H9 (cell line): ENCODE measurements around the gene ST3GAL6. TPM values are rescaled to one million over a fixed set of nuclear protein-coding genes. Genes with fewer than 3 reads are reported as not detected.

Experiments used
- DNase-seq: peaks from one replicate; pipeline ENCODE4 v3.0.0-alpha.2; 2017
- H2AFZ ChIP-seq: one replicate; pipeline ENCODE4 v1.6.1; 2013; ENCODE audit warnings: mild to moderate bottlenecking, low read length, control low read depth, moderate library complexity
- H2AK5ac ChIP-seq: 2 replicates; pipeline ENCODE4 v1.6.1; 2013; ENCODE audit warnings: low read length, control low read depth, mixed read lengths; ENCODE audit not compliant: insufficient read length
- H2BK120ac ChIP-seq: one replicate; pipeline ENCODE4 v1.6.1; 2013; ENCODE audit warnings: low read depth, mild to moderate bottlenecking, low read length, control low read depth, inconsistent platforms; ENCODE audit not compliant: poor library complexity, severe bottlenecking
- H2BK12ac ChIP-seq: 2 replicates; pipeline ENCODE4 v1.6.1; 2013; ENCODE audit warnings: low read length, control low read depth, mixed read lengths, low read depth; ENCODE audit not compliant: insufficient read length
- H2BK15ac ChIP-seq: 2 replicates; pipeline ENCODE4 v1.6.1; 2013; ENCODE audit warnings: low read depth, low read length, control low read depth
- H2BK20ac ChIP-seq: one replicate; pipeline ENCODE4 v1.6.1; 2013; ENCODE audit warnings: low read depth, mild to moderate bottlenecking, low read length, control low read depth, inconsistent platforms; ENCODE audit not compliant: poor library complexity, severe bottlenecking
- H2BK5ac ChIP-seq: 2 replicates; pipeline ENCODE4 v1.6.1; 2013; ENCODE audit warnings: low read length, control low read depth, mixed read lengths; ENCODE audit not compliant: insufficient read length
- H3K14ac ChIP-seq: 2 replicates; pipeline ENCODE4 v1.6.1; 2013; ENCODE audit warnings: low read length, control low read depth; ENCODE audit not compliant: insufficient read depth
- H3K18ac ChIP-seq: 2 replicates; pipeline ENCODE4 v1.6.1; 2013; ENCODE audit warnings: low read depth, mild to moderate bottlenecking, mixed read lengths, low read length, control low read depth; ENCODE audit not compliant: insufficient read length
- H3K23ac ChIP-seq: 2 replicates; pipeline ENCODE4 v1.6.1; 2013; ENCODE audit warnings: low read length, control low read depth, mixed read lengths, low read depth; ENCODE audit not compliant: insufficient read length
- H3K23me2 ChIP-seq: 2 replicates; pipeline ENCODE4 v1.6.1; 2013; ENCODE audit warnings: low read depth, mild to moderate bottlenecking, mixed read lengths, low read length, control low read depth; ENCODE audit not compliant: insufficient read length, poor library complexity, severe bottlenecking
- H3K27ac ChIP-seq: 2 replicates; pipeline ENCODE4 v1.5.1; 2013; ENCODE audit warnings: low read length, control low read depth, mixed read lengths, low read depth; ENCODE audit not compliant: insufficient read length
- H3K27me3 ChIP-seq: 2 replicates; pipeline ENCODE4 v1.6.1; 2013; ENCODE audit warnings: low read length, control low read depth, inconsistent platforms; ENCODE audit not compliant: insufficient read depth
- H3K4ac ChIP-seq: 2 replicates; pipeline ENCODE4 v1.6.1; 2013; ENCODE audit warnings: low read depth, mild to moderate bottlenecking, control low read depth, inconsistent platforms, low read length, moderate library complexity
- H3K4me1 ChIP-seq: 2 replicates; pipeline ENCODE4 v1.6.1; 2013; ENCODE audit warnings: low read length, control low read depth, inconsistent platforms; ENCODE audit not compliant: insufficient read depth
- H3K4me2 ChIP-seq: 2 replicates; pipeline ENCODE4 v1.6.1; 2013; ENCODE audit warnings: low read length, control low read depth, mixed read lengths; ENCODE audit not compliant: insufficient read length, insufficient read depth
- H3K56ac ChIP-seq: 2 replicates; pipeline ENCODE4 v1.6.1; 2013; ENCODE audit warnings: low read depth, mild to moderate bottlenecking, mixed read lengths, low read length, control low read depth; ENCODE audit not compliant: insufficient read length
- H3K79me1 ChIP-seq: 2 replicates; pipeline ENCODE4 v1.6.1; 2013; ENCODE audit warnings: low read depth, mild to moderate bottlenecking, moderate library complexity, low read length, control low read depth, inconsistent platforms; ENCODE audit not compliant: insufficient read depth, poor library complexity, severe bottlenecking
- H3K79me2 ChIP-seq: 2 replicates; pipeline ENCODE4 v1.6.1; 2013; ENCODE audit warnings: low read length, control low read depth, inconsistent platforms; ENCODE audit not compliant: insufficient read depth
- H3K9ac ChIP-seq: 2 replicates; pipeline ENCODE4 v1.6.1; 2013; ENCODE audit warnings: low read length, control low read depth, mixed read lengths; ENCODE audit not compliant: insufficient read length; ENCODE audit errors: extremely low read depth
- H3K9me3 ChIP-seq: one replicate; pipeline ENCODE4 v1.6.1; 2013; ENCODE audit warnings: low read depth, low read length, inconsistent platforms; ENCODE audit not compliant: control insufficient read depth
- H3T11ph ChIP-seq: one replicate; pipeline ENCODE4 v1.6.1; 2013; ENCODE audit warnings: mild to moderate bottlenecking, low read length, control low read depth, inconsistent platforms
- H4K20me1 ChIP-seq: one replicate; pipeline ENCODE4 v1.6.1; 2013; ENCODE audit not compliant: control insufficient read depth, insufficient read length, insufficient read depth
- H4K5ac ChIP-seq: 2 replicates; pipeline ENCODE4 v1.6.1; 2013; ENCODE audit warnings: low read depth, mild to moderate bottlenecking, mixed read lengths, low read length, control low read depth; ENCODE audit not compliant: insufficient read length
- H4K8ac ChIP-seq: replicated peaks from 2 replicates; pipeline ENCODE4 v1.6.1; 2013; ENCODE audit warnings: low read length, control low read depth, mixed read lengths, low read depth; ENCODE audit not compliant: insufficient read length
- H4K91ac ChIP-seq: 2 replicates; pipeline ENCODE4 v1.6.1; 2013; ENCODE audit warnings: low read depth, mild to moderate bottlenecking, moderate library complexity, mixed read lengths, low read length, control low read depth; ENCODE audit not compliant: insufficient read length
- H3K27ac Mint-ChIP-seq, 3 experiments: 2 replicates in 2 of 3; 3 replicates in 1 of 3; pipeline ENCODE4 v1.8.0; 2020 to 2021; ENCODE audit warnings: mixed read lengths in 3 of 3, mild to moderate bottlenecking in 1 of 3, moderate library complexity in 1 of 3
- H3K27me3 Mint-ChIP-seq: 2 replicates; pipeline ENCODE4 v1.8.0; 2021; ENCODE audit warnings: low read depth, mild to moderate bottlenecking, moderate library complexity, mixed read lengths
- H3K36me3 Mint-ChIP-seq, 3 experiments: 2 replicates in 2 of 3; 3 replicates in 1 of 3; pipeline ENCODE4 v1.8.0; 2020 to 2021; ENCODE audit warnings: low read depth in 3 of 3, mixed read lengths in 3 of 3; ENCODE audit not compliant: insufficient read depth in 1 of 3
- H3K4me1 Mint-ChIP-seq, 2 experiments: 2 replicates each; pipeline ENCODE4 v1.8.0; 2020; ENCODE audit warnings: mixed read lengths in 2 of 2
- H3K4me3 Mint-ChIP-seq, 2 experiments: 2 replicates in 1 of 2; 3 replicates in 1 of 2; pipeline ENCODE4 v1.8.0; 2020 to 2021; ENCODE audit warnings: mild to moderate bottlenecking in 2 of 2, mixed read lengths in 2 of 2, moderate library complexity in 1 of 2
- H3K9me3 Mint-ChIP-seq, 2 experiments: 2 replicates in 1 of 2; 3 replicates in 1 of 2; pipeline ENCODE4 v1.8.0; 2020; ENCODE audit warnings: mild to moderate bottlenecking in 2 of 2, mixed read lengths in 2 of 2, moderate library complexity in 1 of 2
- WGBS: extraction: QIAGEN DNeasy Blood & Tissue Kit; methylation state at CpG from one replicate; pipeline ENCODE4 v1.1.7; 2013; ENCODE audit warnings: missing lambda C conversion rate, low lambda C conversion rate, mixed read lengths; ENCODE audit not compliant: insufficient read length; ENCODE audit errors: extremely low coverage; 5-methylcytosine and 5-hydroxymethylcytosine counted together
- total RNA-seq: library from RNA; stranded (reverse); gene quantifications from 2 replicates; pipeline ENCODE4 v1.2.1, GENCODE V29; 2021
- TF ChIP-seq, protein P1 (sequence below): fragments of 200-600 bp; sonication (generic); conservative IDR thresholded peaks from 3 replicates; pipeline ENCODE4 v1.8.0; 2021; ENCODE audit warnings: antibody characterized with exemption, mild to moderate bottlenecking

Gene ST3GAL6
- total RNA-seq, 1 experiment from 2014 or later, result 6.4 TPM

DNA sequence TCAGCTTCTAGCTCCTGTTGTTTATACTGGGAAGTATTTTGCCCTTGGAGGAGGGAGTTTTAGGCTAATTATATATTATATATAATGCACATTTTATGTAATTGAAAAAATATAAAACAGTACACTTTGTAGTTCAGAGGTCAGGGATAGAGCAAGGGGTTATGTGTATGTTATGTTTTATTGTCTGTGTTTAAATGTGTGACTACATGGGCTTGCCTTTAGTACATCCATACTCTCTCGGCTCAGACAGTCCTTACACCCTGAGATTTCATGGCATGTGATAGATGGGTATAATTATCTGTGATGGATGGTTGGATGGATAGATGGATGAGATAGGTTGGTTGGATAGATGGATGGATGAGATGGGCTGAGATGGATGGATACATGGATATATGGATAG is 17.4 kb upstream of the ST3GAL6 start:
- H4K8ac ChIP-seq, result no peak overlapping the region
- H2BK120ac ChIP-seq, result no peak overlapping the region
- TF ChIP-seq, protein P1, sequence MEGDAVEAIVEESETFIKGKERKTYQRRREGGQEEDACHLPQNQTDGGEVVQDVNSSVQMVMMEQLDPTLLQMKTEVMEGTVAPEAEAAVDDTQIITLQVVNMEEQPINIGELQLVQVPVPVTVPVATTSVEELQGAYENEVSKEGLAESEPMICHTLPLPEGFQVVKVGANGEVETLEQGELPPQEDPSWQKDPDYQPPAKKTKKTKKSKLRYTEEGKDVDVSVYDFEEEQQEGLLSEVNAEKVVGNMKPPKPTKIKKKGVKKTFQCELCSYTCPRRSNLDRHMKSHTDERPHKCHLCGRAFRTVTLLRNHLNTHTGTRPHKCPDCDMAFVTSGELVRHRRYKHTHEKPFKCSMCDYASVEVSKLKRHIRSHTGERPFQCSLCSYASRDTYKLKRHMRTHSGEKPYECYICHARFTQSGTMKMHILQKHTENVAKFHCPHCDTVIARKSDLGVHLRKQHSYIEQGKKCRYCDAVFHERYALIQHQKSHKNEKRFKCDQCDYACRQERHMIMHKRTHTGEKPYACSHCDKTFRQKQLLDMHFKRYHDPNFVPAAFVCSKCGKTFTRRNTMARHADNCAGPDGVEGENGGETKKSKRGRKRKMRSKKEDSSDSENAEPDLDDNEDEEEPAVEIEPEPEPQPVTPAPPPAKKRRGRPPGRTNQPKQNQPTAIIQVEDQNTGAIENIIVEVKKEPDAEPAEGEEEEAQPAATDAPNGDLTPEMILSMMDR, result no peak
- no peak overlapping the region for H3K27ac ChIP-seq
- H3K9me3 Mint-ChIP-seq, result no peaks in the 10 kb centered on the region
- no peaks in the 10 kb centered on the region for H3K4me1 ChIP-seq
- no peak overlapping the region for H3K9ac ChIP-seq
- H2BK20ac ChIP-seq, result no peak overlapping the region
- H3K4me3 Mint-ChIP-seq, result no peak overlapping the region
- H2BK15ac ChIP-seq, result no peak overlapping the region
- no CpG with 5 or more reads among the region's 1 CpG for WGBS
- no peaks in the 10 kb centered on the region for H3K79me1 ChIP-seq
- H4K91ac ChIP-seq, result no peak overlapping the region
- no peak overlapping the region for H3K14ac ChIP-seq
- no peaks in the 10 kb centered on the region for H3K23me2 ChIP-seq
- H3K4me2 ChIP-seq, result no peak overlapping the region
- no peak overlapping the region for H3K23ac ChIP-seq
- H3K56ac ChIP-seq, result no peak overlapping the region
- H3K9me3 ChIP-seq, result no peaks in the 10 kb centered on the region
- no peaks in the 10 kb centered on the region for H3K79me2 ChIP-seq
- no peak overlapping the region for H4K5ac ChIP-seq
- H3K27me3 ChIP-seq, result no peaks in the 10 kb centered on the region
- peaks cover 3 to 5% of the 10 kb centered on the region in 2 experiments; a peak in 2 of 4 replicates for H3K4me1 Mint-ChIP-seq
- H3K27me3 Mint-ChIP-seq, result no peaks in the 10 kb centered on the region
- no peaks in the 10 kb centered on the region for H3K36me3 Mint-ChIP-seq
- no peak overlapping the region for H2AFZ ChIP-seq
- H3K4ac ChIP-seq, result no peak overlapping the region
- no peaks in the 10 kb centered on the region for H4K20me1 ChIP-seq
- no peak overlapping the region for H2BK5ac ChIP-seq
- H3T11ph ChIP-seq, result no peak overlapping the region
- peak overlapping the region in 1 of 3 experiments; percentile 6; a peak in 2 of 7 replicates for H3K27ac Mint-ChIP-seq
- no peak overlapping the region for H3K18ac ChIP-seq
- no peak for DNase-seq
- H2BK12ac ChIP-seq, result no peak overlapping the region
- no peak overlapping the region for H2AK5ac ChIP-seq
